Stomach (tissue), 4 donors: ENCODE results near the gene RNU7-1.

ENCODE experiments used
- POLR2A ChIP-seq, 4 donors: fragments of 450-650 bp; IDR thresholded peaks; one replicate each; pipeline ENCODE4 v1.6.1; 2016; ENCODE audit warnings: antibody characterized with exemption in 4 of 4, control low read depth in 2 of 4, mild to moderate bottlenecking in 1 of 4, moderate library complexity in 1 of 4
- POLR2AphosphoS5 ChIP-seq, 3 donors: sonication (generic); formaldehyde crosslinking; IDR thresholded peaks; one replicate each; pipeline ENCODE4 v1.6.1; 2016; ENCODE audit warnings: antibody characterized with exemption in 3 of 3
- TF ChIP-seq, protein P1 (sequence below), 7 experiments: fragments of 450-650 bp in 4 of 7; fragments of 200-600 bp in 3 of 7; sonication (generic) in 3 of 7; IDR thresholded peaks; one replicate each; pipeline ENCODE4 v1.5.1; 2016 to 2019; ENCODE audit warnings: antibody characterized with exemption in 7 of 7, control low read depth in 2 of 7, mild to moderate bottlenecking in 1 of 7

DNA sequence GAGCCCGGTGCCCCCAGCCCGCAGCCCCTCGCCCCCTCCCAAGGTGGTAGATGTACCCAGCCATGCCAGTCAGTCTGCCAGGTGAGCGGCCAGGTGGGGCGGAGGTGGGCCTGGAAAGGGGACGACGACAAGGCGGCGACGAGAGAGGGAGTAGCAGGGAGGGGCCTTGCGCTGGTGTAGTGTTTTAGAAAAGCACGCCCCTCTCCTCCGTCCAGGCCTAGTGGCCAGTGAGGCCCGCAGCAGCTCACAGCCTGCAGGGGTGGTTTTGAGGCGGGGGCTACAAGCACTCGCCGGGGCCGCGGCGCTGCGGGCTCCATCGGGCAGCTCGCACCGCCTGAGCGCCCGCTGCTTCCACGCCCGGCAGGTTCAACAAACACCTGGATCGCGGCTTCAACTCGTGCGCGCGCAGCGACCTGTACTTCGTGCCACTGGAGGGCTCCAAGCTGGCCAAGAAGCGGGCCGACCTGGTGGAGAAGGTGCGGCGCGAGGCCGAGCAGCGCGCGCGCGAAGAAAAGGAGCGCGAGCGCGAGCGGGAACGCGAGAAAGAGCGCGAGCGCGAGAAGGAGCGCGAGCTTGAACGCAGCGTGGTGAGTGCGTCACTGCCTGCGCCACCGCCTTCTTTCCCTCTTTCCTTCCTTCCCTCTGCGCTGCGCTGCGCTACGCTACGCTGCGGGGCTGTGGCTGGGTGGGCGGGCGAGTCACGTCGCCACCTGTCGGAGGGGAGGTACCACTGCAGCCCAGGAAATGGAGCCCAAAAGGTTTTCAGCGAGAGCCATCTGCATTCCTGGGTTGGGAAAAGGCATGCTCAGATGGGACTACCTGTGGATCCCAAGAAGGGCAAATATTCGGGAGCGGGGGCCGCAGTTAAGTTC, 5.9 kb upstream of the RNU7-1 start:
- TF ChIP-seq, protein P1, sequence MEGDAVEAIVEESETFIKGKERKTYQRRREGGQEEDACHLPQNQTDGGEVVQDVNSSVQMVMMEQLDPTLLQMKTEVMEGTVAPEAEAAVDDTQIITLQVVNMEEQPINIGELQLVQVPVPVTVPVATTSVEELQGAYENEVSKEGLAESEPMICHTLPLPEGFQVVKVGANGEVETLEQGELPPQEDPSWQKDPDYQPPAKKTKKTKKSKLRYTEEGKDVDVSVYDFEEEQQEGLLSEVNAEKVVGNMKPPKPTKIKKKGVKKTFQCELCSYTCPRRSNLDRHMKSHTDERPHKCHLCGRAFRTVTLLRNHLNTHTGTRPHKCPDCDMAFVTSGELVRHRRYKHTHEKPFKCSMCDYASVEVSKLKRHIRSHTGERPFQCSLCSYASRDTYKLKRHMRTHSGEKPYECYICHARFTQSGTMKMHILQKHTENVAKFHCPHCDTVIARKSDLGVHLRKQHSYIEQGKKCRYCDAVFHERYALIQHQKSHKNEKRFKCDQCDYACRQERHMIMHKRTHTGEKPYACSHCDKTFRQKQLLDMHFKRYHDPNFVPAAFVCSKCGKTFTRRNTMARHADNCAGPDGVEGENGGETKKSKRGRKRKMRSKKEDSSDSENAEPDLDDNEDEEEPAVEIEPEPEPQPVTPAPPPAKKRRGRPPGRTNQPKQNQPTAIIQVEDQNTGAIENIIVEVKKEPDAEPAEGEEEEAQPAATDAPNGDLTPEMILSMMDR (IDR thresholded peaks at IDR 0.05) = peak in 6 of 7 experiments; percentile 19 to 98 (median 96)
- TF ChIP-seq POLR2AphosphoS5 (IDR thresholded peaks at IDR 0.05) (peak; percentile 95 to 100 (median 99)), POLR2A (IDR thresholded peaks at IDR 0.05) (peak in 2 of 4 donors; percentile 45 to 61)
